ENCODE results near the gene CCM2L. TPM values are rescaled to one million over a fixed set of nuclear protein-coding genes. Genes with fewer than 3 reads are reported as not detected.

Gene CCM2L
- total and polyA plus RNA-seq, 10 of the 15 experiments (the other 5 are each of a cell fraction or from before 2014, with no cell fraction given): not detected

- no peak overlapping the region for H3K4me2 ChIP-seq (ENCODE audit: control insufficient read depth, insufficient read depth)
- ChIA-PET RAD21 (ENCODE audit: unreplicated experiment) (interaction anchor here (2.6 to 5.3 kb wide), 2 partner anchors 10 to 45 kb away, joined by 8 to 19 read pairs; no protein-coding TSS in a partner anchor), CTCF (interaction anchor here (0.6 to 5.6 kb wide), 6 partner anchors 11 to 256 kb away, joined by 3 to 36 read pairs (median 7); no protein-coding TSS in a partner anchor), SMC1A (ENCODE audit: uncharacterized antibody, unreplicated experiment) (interaction anchor here (0.8 to 4.5 kb wide), 4 partner anchors 11 to 45 kb away, joined by 3 to 21 read pairs (median 4); no protein-coding TSS in a partner anchor), POLR2A (no interaction called here)
- no TSS peak for BruUV-seq (replicated peaks)
- no peaks in the 10 kb centered on the region for H3K79me2 ChIP-seq (ENCODE audit: control insufficient read depth, insufficient read depth, low read length)
- no peaks in the 10 kb centered on the region for H3K4me1 ChIP-seq (ENCODE audit: control insufficient read depth, insufficient read depth, low read length)
- intact Hi-C loops (cut with micrococcal nuclease; ENCODE audit: unreplicated experiment): no loop called here
- H3K9ac ChIP-seq (ENCODE audit: control insufficient read depth, insufficient read depth, low read length): no peak overlapping the region
- ATAC-seq: no peak
- TF ChIP-seq POU2F2 (IDR thresholded peaks at IDR 0.05; ENCODE audit: borderline replicate concordance, low read depth, low read length): no peak
- no peak for TF ChIP-seq BCL3 (IDR thresholded peaks at IDR 0.05; ENCODE audit: borderline replicate concordance, insufficient read depth, low read depth, low read length, poor library complexity, severe bottlenecking)
- TF ChIP-seq GABPA (IDR thresholded peaks at IDR 0.05; ENCODE audit: low read depth): no peak
- TF ChIP-seq NBN (IDR thresholded peaks at IDR 0.05): no peak
- TF ChIP-seq RELA (IDR thresholded peaks at IDR 0.05; ENCODE audit: borderline replicate concordance, partially characterized antibody): no peak
- no peak for TF ChIP-seq ATF3 (IDR thresholded peaks at IDR 0.05; ENCODE audit: borderline replicate concordance, extremely low read depth, low read depth, low read length)
- TF ChIP-seq IRF3 (IDR thresholded peaks at IDR 0.05): no peak
- no peak for TF ChIP-seq SKIL (IDR thresholded peaks at IDR 0.05; ENCODE audit: low read depth, poor library complexity, severe bottlenecking)
- TF ChIP-seq EP300 (IDR thresholded peaks at IDR 0.05; ENCODE audit: borderline replicate concordance in 1 of 2, control insufficient read depth in 1 of 2, low read depth in 2 of 2, low read length in 2 of 2): no peak
- no peaks in the 10 kb centered on the region for H4K20me1 ChIP-seq (ENCODE audit: control insufficient read depth, insufficient read depth)
- no peak overlapping the region for H3K4me3 ChIP-seq
- no peak for FAIRE-seq
- H2AFZ ChIP-seq (ENCODE audit: control insufficient read depth, low read depth, low read length): no peak overlapping the region
- DNase-seq (ENCODE audit: low read depth, low spot score): no peak
- in situ Hi-C loops (cut with MboI): no loop called here
- no peaks in the 10 kb centered on the region for H3K27me3 ChIP-seq (replicated peaks in 1 of 2; ENCODE audit: control insufficient read depth in 2 of 2, insufficient read depth in 2 of 2, low read length in 1 of 2)
- no peak overlapping the region for H3K27ac ChIP-seq (ENCODE audit: control insufficient read depth, insufficient read depth)
- 80% methylated on average over 8 of the region's 8 CpGs for WGBS (ENCODE audit: insufficient coverage, insufficient replicate concordance, low lambda C conversion rate, missing lambda C conversion rate)
- 0 out of 4 replicates have a peak, but pooled peaks cover 0 to 2% of the 10 kb centered on the region in 2 experiments for H3K36me3 ChIP-seq (ENCODE audit: control insufficient read depth in 2 of 2, insufficient read depth in 2 of 2, low read length in 1 of 2)
- no peaks in the 10 kb centered on the region for H3K9me3 ChIP-seq (replicated peaks; ENCODE audit: control insufficient read depth, insufficient read depth, low read length)
These were observed 69.4 kb downstream of the CCM2L start for GRCh38 chr20:32079655-32080109.
